GM19193 (cell line): ENCODE data around the gene FKBP2.

Experiments used
- POLR2A ChIP-seq: IDR thresholded peaks from 4 replicates; pipeline ENCODE4 v1.6.1; 2011; ENCODE audit not compliant: insufficient read depth, insufficient read length; ENCODE audit errors: extremely low read depth

FKBP2 gene

GRCh38 chr11:64269540-64270220, 28.8 kb downstream of the FKBP2 start:
- TF ChIP-seq POLR2A, result peak; percentile 63

GRCh38 chr11:64275031-64275800, 34.3 kb downstream of the FKBP2 start:
- TF ChIP-seq POLR2A, result no peak

GRCh38 chr11:64275841-64276240, 34.9 kb downstream of the FKBP2 start:
- TF ChIP-seq POLR2A, result no peak

- no peak for TF ChIP-seq POLR2A
Observed at GRCh38 chr11:64276653-64277431, 35.9 kb downstream of the FKBP2 start.

GRCh38 chr11:64278576-64279190, 37.8 kb downstream of the FKBP2 start:
- no peak for TF ChIP-seq POLR2A

- no peak for TF ChIP-seq POLR2A
Observed at GRCh38 chr11:64281957-64282770, 41.3 kb downstream of the FKBP2 start.

GRCh38 chr11:64283092-64283491, 42.2 kb downstream of the FKBP2 start:
- TF ChIP-seq POLR2A, result no peak

- peak; percentile 47 for TF ChIP-seq POLR2A
Observed at GRCh38 chr11:64284048-64284961, 43.4 kb downstream of the FKBP2 start, which contains the start of gene BAD. TSS of gene BAD (minus strand) at chr11:64284665. CDS start at chr11:64284368, 297 bp downstream.

- no peak for TF ChIP-seq POLR2A
Observed at GRCh38 chr11:64284962-64285884, 44.3 kb downstream of the FKBP2 start, which contains the start of gene GPR137. TSS of gene GPR137 (plus strand) at chr11:64285848. CDS start at chr11:64286525, 677 bp downstream.

- TF ChIP-seq POLR2A, result no peak
Observed at GRCh38 chr11:64285885-64286800, 45.2 kb downstream of the FKBP2 start.

- TF ChIP-seq POLR2A, result no peak
Observed at GRCh38 chr11:64286801-64287159, 45.9 kb downstream of the FKBP2 start.
